Measurements from ENCODE around the gene TP53I13. TPM values are rescaled to one million over a fixed set of nuclear protein-coding genes. Genes with fewer than 3 reads are reported as not detected.

Gene TP53I13
- total RNA-seq, 1 experiment from 2014 or later, result 45.8 TPM

DNA sequence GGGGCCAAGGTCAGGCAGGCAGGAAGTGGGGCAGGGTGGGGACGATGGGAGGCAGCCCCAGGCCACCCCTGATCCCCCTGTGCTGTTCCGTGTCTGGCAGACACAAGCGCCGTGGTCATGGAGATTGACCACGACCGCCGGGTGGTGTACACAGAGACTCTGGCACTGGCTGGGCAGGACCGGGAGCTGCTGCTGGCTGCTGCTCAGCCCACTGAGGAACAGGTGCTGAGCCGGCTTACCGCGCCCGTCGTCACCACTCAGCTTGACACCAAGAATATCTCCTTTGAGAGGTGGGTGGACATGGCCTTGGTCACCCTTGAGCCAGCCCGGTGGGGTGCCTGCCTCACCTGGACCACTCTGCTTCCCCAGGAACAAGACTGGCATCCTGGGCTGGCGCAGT, 40.5 kb downstream of the TP53I13 start:
- H3K36me3 ChIP-seq (replicated peaks; ENCODE audit: control insufficient read depth, insufficient read depth, low read length), result no peaks in the 10 kb centered on the region
- DNase-seq, result peak; percentile 17
- no peak overlapping the region for H3K4me3 ChIP-seq (ENCODE audit: insufficient read depth, low read depth, low read length)
- H3K27me3 ChIP-seq (ENCODE audit: control insufficient read depth, insufficient read depth, low read length), result peaks cover 15% of the 10 kb centered on the region

DNA sequence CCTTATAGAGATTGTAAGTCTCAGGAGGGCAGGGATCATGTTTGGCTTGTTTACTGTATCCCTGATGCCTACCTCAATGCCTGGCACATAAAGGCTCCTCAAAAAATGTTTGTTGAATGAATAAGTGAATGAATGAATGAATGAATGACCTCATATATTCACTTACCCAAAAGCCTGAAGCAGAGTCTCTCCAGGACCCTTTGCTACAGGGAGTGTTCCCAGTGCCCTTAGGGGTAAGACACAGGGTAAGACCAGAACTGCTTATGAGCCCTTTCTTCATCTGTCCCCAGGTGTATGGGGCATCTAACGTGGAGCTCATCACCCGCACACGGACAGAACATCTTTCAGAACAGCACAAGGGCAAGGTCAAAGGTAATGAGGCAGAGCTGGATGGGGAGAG, 41.9 kb downstream of the TP53I13 start:
- DNase-seq, result no peak
- Histone ChIP-seq H3K4me3 (ENCODE audit: insufficient read depth, low read depth, low read length) (no peak overlapping the region), H3K36me3 (replicated peaks; ENCODE audit: control insufficient read depth, insufficient read depth, low read length) (no peaks in the 10 kb centered on the region), H3K27me3 (ENCODE audit: control insufficient read depth, insufficient read depth, low read length) (peaks cover 29% of the 10 kb centered on the region)

DNA sequence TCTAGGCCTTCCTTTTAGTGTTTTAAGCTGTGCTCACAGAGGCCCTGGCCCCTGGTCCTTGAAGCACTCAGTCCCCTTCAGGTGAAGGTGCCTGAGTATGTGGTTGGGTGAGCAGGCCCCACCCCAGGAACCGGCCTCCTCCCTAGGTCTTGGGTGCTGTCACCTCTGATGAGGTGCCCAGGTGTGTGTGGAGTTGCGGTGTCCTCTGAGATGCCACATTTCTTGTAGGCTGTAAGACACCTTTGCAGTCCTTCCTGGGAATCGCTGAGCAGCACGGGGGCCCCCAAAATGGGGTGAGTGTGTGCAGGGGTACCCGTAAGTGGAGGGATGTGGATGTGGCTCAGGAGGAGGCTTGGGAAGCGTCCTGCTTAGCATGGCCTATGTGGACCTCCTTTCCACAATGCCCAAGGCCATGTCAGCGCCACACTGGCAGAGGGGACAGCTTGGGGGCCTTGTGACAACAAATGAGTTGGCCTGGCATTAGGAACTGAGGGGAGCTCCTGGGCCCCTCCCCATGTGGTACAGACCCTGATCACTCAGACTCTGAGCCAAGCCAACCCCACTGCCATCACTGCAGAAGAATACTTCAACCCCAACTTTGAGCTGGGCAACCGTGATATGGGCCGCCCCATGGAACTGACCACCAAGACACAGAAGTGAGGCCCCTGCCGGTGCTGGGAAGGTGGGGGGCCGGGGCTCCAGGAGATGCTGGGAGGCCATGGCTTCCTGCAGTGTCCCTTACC, 43.0 kb downstream of the TP53I13 start:
- H3K27me3 ChIP-seq (ENCODE audit: control insufficient read depth, insufficient read depth, low read length), result peaks cover 39% of the 10 kb centered on the region
- DNase-seq, result no peak
- H3K36me3 ChIP-seq (replicated peaks; ENCODE audit: control insufficient read depth, insufficient read depth, low read length), result no peaks in the 10 kb centered on the region
- no peak overlapping the region for H3K4me3 ChIP-seq (ENCODE audit: insufficient read depth, low read depth, low read length)

DNA sequence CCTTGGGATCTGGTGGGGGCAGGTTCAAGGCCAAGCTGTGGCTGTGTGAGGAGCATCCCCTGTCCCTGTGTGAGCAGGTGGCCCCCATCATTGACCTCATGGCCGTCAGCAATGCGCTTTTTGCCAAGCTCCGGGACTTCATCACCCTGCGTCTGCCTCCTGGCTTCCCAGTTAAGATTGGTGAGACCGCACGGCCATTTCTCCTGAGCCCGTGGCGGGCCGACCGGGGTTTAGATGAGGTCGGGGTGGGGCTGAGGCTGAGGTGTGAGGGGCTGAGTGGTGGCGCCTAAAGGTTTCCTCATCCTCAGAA, 43.5 kb downstream of the TP53I13 start:
- DNase-seq, result no peak
- Histone ChIP-seq H3K4me3 (ENCODE audit: insufficient read depth, low read depth, low read length) (no peak overlapping the region), H3K27me3 (ENCODE audit: control insufficient read depth, insufficient read depth, low read length) (peaks cover 45% of the 10 kb centered on the region), H3K36me3 (replicated peaks; ENCODE audit: control insufficient read depth, insufficient read depth, low read length) (no peaks in the 10 kb centered on the region)

DNA sequence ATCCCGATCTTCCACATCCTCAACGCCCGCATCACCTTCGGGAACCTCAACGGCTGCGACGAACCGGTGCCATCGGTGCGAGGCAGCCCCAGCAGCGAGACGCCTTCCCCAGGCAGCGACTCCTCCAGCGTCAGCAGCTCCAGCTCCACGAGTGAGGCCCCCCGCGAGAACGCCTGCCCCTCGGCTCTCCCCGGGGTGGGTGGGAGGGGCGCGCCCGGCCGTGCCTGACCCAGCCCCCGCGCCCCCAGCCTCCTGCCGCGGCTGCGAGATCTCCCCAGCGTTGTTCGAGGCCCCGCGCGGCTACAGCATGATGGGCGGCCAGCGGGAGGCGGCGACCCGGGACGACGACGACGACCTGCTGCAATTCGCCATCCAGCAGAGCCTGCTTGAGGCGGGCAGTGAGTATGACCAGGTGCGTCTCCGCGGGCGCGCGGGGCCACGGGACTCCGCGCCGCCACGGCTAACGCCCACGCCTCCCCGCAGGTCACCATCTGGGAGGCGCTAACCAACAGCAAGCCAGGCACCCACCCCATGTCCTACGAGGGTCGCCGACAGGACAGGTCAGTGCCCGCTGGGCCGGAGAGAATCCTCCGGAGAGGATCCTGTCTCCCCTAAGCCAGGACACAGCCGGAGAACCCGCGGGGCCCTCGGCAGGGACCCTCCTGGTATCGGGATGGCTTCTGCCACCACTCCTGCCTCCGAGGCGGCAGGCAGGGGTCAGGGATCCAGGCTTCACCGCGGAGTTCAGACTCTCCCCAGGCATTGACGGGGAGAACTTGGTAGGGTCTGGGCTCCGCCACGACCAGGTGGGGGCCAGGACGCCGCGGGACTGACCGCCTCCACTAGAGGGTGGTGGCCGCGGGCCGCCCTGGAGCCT, 44.1 kb downstream of the TP53I13 start:
- peaks cover 51% of the 10 kb centered on the region for H3K27me3 ChIP-seq (ENCODE audit: control insufficient read depth, insufficient read depth, low read length)
- DNase-seq, result peak; percentile 58
- no peaks in the 10 kb centered on the region for H3K36me3 ChIP-seq (replicated peaks; ENCODE audit: control insufficient read depth, insufficient read depth, low read length)
- H3K4me3 ChIP-seq (ENCODE audit: insufficient read depth, low read depth, low read length), result no peak overlapping the region; the same call in 1 of the 2 replicates

DNA sequence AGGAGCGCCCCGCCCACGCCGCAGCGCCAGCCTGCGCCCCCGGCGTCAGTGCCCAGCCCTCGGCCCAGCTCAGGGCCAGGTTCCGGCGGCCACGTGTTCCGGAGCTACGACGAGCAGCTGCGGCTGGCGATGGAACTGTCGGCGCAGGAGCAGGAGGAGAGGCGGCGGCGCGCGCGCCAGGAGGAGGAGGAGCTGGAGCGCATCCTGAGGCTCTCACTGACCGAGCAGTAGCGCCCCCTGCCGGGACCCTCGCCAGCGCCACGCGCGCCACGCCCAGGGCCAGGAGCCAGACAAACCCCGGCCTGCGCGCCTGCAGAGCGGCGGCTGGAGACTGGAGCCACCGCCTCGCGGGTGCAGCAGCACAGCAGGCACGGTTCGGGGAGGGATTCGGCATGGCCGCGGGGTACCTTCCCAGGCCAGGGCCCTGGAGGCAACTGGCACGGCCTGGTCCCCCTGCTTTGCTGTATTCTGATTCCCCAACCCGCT, 44.9 kb downstream of the TP53I13 start:
- DNase-seq, result peak; percentile 97
- Histone ChIP-seq H3K4me3 (ENCODE audit: insufficient read depth, low read depth, low read length) (peak overlapping the region; percentile 37), H3K27me3 (ENCODE audit: control insufficient read depth, insufficient read depth, low read length) (peaks cover 58% of the 10 kb centered on the region), H3K36me3 (replicated peaks; ENCODE audit: control insufficient read depth, insufficient read depth, low read length) (no peaks in the 10 kb centered on the region)

DNA sequence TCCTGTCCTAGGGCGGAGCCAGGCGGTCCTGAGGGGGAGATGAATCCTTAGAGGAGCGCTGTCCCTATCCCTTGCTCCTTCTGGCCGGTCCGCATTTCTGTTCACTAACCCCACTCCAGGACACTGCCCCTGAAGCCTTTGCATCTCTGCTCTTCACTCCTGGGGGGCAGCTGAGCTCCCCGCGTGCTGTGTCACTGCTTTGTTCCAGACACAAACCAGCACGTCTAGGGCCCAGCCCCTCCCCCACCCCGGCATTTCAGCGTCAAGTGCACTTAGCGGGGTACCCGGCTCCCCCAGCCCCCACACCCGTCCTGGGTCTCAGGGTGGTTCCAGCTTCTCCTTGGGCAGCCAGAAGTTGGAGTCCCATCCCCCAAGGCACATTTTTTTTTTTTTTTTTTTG, 45.4 kb downstream of the TP53I13 start:
- H3K4me3 ChIP-seq (ENCODE audit: insufficient read depth, low read depth, low read length), result peak overlapping the region; percentile 37
- H3K36me3 ChIP-seq (replicated peaks; ENCODE audit: control insufficient read depth, insufficient read depth, low read length), result no peaks in the 10 kb centered on the region
- no peak for DNase-seq
- peaks cover 62% of the 10 kb centered on the region for H3K27me3 ChIP-seq (ENCODE audit: control insufficient read depth, insufficient read depth, low read length)

DNA sequence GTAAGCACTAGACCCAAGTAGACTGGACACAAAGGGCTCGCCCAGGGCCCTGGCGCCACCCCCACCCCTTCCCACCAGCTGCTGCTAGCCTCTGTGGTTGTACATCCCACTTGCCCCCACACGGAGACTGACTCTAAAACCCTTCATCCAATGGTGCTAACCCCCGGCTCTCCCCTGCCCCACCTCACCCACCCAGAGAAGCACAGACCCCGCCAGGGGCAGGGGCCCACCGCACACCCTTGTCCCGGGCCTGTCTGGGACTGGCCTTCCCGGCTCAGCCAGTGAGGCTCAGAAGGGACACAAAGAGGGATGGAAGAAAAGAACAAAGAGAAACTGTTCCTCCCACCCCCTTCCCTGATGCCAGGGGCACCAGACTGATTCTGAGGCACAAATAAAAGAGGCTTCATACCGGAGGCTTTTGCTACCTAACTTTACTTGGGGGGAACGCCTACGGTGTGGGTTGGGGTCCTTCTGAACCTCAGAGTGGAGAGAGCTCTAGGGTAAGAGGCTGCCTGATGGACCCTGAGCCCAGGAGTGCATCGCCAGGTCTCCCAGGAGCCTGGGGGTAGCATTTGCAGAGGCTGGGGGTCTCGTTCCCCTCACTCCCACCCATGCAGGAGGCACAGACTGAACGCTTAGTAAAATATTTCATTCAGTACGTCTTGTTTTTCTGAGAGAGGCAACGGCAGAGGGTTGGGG, 46.0 kb downstream of the TP53I13 start:
- DNase-seq, result peak; percentile 65
- Histone ChIP-seq H3K36me3 (replicated peaks; ENCODE audit: control insufficient read depth, insufficient read depth, low read length) (no peaks in the 10 kb centered on the region), H3K4me3 (ENCODE audit: insufficient read depth, low read depth, low read length) (no peak overlapping the region), H3K27me3 (ENCODE audit: control insufficient read depth, insufficient read depth, low read length) (peaks cover 64% of the 10 kb centered on the region)

DNA sequence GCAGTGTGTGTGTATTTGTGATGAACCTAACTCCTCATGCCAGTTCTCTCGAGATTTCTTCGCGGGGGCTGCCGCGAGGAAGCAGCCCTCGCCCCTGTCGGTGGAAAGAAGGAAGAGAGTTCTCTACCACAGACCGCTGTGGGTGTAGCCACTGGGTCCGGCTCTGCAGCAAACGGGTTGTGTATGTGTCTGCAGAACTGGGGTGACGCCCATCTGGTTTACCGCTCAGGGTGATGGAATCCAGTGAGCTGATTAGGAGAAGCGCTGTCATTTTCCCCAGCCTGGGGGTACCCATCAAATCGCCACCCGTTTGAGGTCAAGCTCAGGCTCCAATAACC, 46.5 kb downstream of the TP53I13 start:
- H3K4me3 ChIP-seq (ENCODE audit: insufficient read depth, low read depth, low read length), result peak overlapping the region; percentile 47
- DNase-seq, result no peak
- peaks cover 66% of the 10 kb centered on the region for H3K27me3 ChIP-seq (ENCODE audit: control insufficient read depth, insufficient read depth, low read length)
- no peaks in the 10 kb centered on the region for H3K36me3 ChIP-seq (replicated peaks; ENCODE audit: control insufficient read depth, insufficient read depth, low read length)

DNA sequence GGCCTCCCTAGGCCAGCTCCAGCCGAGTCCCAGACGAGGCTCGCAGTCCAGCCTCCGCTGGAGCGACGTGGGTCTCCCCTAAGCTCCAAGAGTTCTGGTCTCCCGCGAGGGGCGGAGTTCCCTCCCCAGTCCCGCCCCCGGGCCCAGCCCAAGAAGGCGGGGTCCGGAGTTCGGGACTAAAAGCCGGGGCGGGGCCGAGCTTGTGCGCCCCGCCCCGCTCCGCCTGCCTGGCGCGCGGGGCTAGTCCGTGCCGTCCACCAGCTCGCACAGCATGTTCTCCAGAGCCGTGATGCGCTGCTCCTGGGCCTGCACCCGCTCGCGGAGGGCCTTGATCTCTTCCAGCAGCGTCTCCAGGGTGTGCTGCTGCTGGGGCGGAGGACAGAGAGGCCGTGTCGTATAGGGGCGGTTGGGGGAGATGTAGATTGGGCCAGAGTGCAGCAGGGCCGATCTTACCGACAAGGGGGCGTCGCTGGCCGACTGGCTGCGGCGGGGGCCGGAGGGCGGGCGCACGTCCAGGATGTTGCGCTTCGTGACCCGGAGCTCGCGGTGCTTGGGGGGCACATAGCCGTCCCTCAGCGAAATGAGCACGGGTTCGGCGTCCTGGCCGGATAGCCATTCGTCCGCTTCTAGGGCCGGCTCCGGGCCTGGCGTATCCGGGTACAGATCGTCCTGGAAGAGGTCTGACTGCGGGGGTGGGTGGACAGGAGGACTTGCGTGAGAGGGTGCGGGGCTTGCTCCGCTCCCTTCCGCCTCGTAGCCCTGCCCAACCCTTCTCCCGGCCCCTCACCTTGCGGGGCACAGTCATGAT, 47.2 kb downstream of the TP53I13 start:
- Histone ChIP-seq H3K36me3 (replicated peaks; ENCODE audit: control insufficient read depth, insufficient read depth, low read length) (no peaks in the 10 kb centered on the region), H3K4me3 (ENCODE audit: insufficient read depth, low read depth, low read length) (peak overlapping the region; percentile 47), H3K27me3 (ENCODE audit: control insufficient read depth, insufficient read depth, low read length) (peaks cover 66% of the 10 kb centered on the region)
- DNase-seq, result peak; percentile 98

DNA sequence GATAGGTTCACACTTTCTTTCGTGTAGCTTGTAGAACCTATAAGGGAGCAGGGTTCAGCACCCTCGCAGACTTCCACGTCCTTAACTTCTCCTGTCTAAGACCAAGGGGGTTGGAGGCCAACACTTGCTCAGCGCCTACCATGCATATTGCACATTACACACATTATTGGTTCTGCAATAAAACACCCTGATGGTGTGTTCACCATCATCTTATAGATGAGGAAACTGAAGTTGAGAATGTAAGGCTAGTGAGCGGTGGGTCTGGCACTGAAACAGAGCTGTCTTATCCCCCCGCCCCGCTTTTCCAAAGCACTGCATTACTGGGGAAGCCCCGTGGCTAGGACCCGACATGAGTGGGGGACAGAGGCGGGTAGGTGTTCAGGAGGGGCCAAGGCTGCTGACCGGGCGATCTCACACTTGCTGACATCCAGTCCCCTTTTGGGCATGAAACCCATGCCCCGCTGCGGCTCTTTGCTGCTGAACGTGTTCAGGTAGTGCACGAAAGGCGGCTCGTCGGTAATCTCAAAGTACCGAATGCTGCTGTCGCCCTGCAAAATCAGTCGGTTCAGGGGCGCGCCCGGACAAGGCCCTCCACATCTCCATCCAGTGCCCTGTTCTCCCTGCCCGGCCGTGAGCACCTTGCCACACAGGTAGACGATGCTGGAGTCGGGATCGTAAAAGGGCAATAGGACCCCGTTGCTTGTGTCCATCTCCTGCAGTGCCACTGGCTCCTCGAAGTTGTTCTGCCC, 48.0 kb downstream of the TP53I13 start:
- Histone ChIP-seq H3K4me3 (ENCODE audit: insufficient read depth, low read depth, low read length) (peak overlapping the region; percentile 47; the same call in 1 of the 2 replicates), H3K36me3 (replicated peaks; ENCODE audit: control insufficient read depth, insufficient read depth, low read length) (no peaks in the 10 kb centered on the region), H3K27me3 (ENCODE audit: control insufficient read depth, insufficient read depth, low read length) (peaks cover 70% of the 10 kb centered on the region)
- DNase-seq, result no peak

DNA sequence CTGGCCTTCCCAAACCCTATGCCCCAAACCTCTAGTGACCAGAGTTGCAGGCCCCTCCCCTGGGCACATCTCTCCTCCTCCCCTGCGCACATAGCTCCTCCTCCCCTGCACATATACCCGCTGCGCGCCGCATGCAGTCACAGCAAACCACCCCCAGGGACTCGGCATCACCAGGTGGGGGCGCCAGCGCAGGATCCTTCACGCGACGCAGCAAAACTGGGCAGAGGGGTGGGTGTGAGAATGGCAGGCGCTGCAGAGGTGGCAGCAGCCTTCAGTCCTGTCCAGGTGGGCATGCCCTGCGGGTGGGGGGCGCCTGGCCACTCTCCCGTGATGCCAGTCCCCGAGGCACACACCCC, 48.6 kb downstream of the TP53I13 start:
- peak; percentile 93 for DNase-seq
- Histone ChIP-seq H3K4me3 (ENCODE audit: insufficient read depth, low read depth, low read length) (peak overlapping the region; percentile 45), H3K36me3 (replicated peaks; ENCODE audit: control insufficient read depth, insufficient read depth, low read length) (no peaks in the 10 kb centered on the region), H3K27me3 (ENCODE audit: control insufficient read depth, insufficient read depth, low read length) (peaks cover 74% of the 10 kb centered on the region)

DNA sequence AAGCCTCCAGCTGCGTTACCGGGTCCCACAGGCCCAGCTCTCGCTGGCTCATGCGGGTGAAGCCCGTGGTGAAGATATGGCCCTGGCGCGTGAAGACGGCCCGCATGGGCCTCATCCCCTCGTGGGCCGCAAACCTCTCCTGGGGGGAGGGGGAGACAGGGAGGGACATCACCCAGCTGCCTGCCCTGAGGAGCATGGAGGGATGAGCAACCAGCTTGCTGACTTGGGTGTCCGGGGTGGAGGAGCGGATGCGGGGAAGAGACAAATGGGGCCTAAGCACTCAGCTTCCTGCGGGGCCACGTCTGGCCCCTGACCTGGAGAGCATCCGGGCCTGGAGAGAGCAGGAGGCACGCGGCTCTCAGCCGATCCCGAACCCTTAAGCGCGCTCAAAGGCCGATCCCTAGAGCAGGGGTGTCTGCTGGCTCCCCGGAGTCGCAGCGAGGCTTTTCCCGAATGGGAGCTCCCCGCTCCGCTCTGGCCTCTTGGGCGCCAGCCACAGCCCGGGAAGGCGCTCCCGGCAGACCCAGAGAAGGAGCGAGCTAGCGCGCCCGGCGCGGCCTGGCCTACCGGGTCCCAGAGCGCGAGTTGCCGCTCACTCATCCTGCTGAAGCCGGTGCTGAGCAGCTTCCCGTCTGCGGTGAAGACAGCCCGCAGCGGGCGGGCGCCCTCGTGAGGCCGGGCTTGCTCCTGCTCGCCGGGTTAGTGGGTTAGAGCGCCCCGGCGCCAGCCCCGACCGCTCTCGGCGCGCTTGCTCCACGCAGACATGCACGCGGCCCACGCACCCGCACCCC, 49.2 kb downstream of the TP53I13 start:
- Histone ChIP-seq H3K27me3 (ENCODE audit: control insufficient read depth, insufficient read depth, low read length) (peaks cover 77% of the 10 kb centered on the region), H3K36me3 (replicated peaks; ENCODE audit: control insufficient read depth, insufficient read depth, low read length) (no peaks in the 10 kb centered on the region), H3K4me3 (ENCODE audit: insufficient read depth, low read depth, low read length) (peak overlapping the region; percentile 45)
- peak; percentile 94 for DNase-seq
